Keratinocyte (primary cell): ENCODE results near the gene RANBP17.

ENCODE experiments used
- CTCF ChIP-seq, 3 experiments: IDR thresholded peaks in 1 of 3; conservative IDR thresholded peaks in 1 of 3; optimal IDR thresholded peaks in 1 of 3; 2 replicates in 2 of 3; 3 replicates in 1 of 3; pipeline versions ENCODE3 to v1.5.1; 2011; ENCODE audit warnings: low read length in 3 of 3, mild to moderate bottlenecking in 3 of 3, moderate library complexity in 2 of 3, control low read depth in 1 of 3, inconsistent platforms in 1 of 3; ENCODE audit not compliant: insufficient read depth in 2 of 3; ENCODE audit errors: extremely low read depth in 1 of 3
- EZH2 ChIP-seq: IDR thresholded peaks from one replicate; pipeline ENCODE4 v1.6.1; 2012; ENCODE audit warnings: inconsistent platforms, mild to moderate bottlenecking, low read length, moderate library complexity

- no peak for TF ChIP-seq CTCF (optimal IDR thresholded peaks at IDR 0.05 in 1 of 3, IDR thresholded peaks at IDR 0.05 in 1 of 3, conservative IDR thresholded peaks at IDR 0.05 in 1 of 3; ENCODE audit: extremely low read depth in 1 of 3, insufficient read depth in 2 of 3, low read length in 3 of 3)
- peak; percentile 95 for TF ChIP-seq EZH2
Observed at GRCh38 chr5:171310819-171311321, 449.1 kb downstream of the RANBP17 start.
